ENCODE data around the gene RBMS3. TPM values are rescaled to one million over a fixed set of nuclear protein-coding genes. Genes with fewer than 3 reads are reported as not detected.

The RBMS3 gene
- total RNA-seq, 2 donors from 2014 or later, result 7.1 to 11.5 TPM

DNA sequence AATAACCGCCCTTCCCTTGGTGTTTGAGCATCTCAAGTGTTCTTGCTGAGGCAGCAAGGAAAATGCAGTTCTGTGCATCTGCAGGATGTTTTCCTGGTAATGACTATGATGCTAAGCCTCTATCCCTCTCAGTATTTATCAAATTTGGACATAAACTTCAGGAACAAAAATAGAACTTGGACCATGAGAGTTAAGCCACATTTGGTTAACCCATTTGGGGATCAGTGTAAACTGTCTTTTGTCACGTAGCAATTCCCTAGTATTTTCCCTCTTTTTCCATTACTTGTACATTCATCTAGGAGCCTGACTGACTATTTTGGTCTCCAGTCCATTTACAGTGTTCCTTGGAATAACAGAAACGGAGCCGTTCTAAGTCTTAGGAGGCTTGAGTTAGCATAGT is 250.8 kb downstream of the RBMS3 start:
- ATAC-seq (no peak), DNase-seq (no peak)
- intact Hi-C loops (cut with DNase I, micrococcal nuclease), result no loop called here

GRCh38 chr3:29532473-29532872 is 251.6 kb downstream of the RBMS3 start:
- DNase-seq (no peak), ATAC-seq (no peak)
- intact Hi-C loops (cut with DNase I, micrococcal nuclease), result no loop called here

- DNase-seq (no peak), ATAC-seq (no peak)
Measured at GRCh38 chr3:29534006-29534405, 253.1 kb downstream of the RBMS3 start.

DNA sequence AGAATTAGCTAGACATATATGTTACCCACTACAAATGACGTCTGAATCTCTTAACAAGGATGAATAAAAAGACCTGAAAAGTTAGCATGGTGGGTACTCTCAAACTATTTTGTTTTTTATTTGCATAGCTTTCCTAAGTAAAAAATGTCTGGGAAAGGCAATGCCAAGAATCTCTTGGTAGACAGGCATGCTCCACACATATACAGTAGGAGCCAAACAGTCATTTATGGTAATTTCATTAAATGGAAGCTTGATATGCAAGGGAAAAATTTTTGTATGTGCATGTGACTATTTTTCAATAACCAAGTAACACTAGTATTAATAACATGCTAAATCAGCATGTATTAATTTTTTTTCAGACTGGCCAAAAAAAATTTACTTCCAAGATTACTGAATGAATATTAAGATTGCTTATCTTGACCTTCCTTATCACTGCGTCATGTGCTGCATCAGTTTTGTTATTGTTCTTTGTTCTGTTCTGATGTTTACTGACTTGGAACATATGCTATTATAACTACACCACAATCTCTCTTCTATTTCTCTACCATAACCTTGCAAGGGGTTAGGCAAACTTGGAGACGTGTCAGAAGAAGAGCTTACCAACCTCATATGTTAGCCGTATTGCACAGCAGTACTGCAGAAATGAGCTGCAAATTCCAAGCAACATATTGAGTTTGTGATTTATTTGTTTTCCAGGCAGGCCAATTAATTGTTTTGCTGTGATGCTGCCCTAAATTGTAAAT is 255.3 kb downstream of the RBMS3 start:
- intact Hi-C loops (cut with DNase I, micrococcal nuclease), result no loop called here

More at GRCh38 chr3:29534006-29534405, 253.1 kb downstream of the RBMS3 start:
- intact Hi-C loops (cut with DNase I, micrococcal nuclease), result no loop called here

DNA sequence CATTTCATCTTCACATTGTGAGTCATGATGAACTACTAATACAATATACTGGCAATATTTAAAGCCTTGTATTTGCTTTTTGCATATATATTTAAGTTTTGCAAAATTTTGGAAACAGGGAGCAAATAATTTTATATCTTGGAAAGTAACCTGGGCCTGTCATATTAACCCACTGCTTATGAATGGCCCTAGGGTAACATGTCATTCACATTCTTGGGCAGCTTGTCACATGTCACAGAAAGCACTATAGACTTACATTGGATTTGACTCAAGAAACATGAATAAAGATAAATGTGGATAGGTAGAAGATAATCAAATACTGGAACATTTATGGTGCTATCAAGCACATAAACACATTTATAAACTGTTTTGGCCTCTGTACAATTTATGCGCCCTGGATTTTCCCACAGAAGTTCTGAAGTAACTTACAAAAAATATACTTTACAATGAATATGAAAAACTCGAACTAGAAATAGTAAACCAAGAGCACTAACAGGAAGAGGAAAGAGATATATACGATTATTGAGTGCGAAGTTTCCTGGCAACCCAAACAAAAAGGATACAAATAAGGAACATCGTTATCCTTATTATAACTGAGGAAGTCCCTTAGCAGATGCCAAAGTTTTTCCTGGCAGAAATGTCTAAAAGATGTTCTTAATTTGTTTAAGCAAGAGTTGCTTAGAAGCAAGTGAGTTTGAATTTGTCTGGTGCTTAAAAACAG is 257.2 kb downstream of the RBMS3 start:
- ATAC-seq (no peak), DNase-seq (no peak)
- intact Hi-C loops (cut with DNase I, micrococcal nuclease), result no loop called here

More for the DNA sequence above, 255.3 kb downstream of the RBMS3 start:
- ATAC-seq (no peak), DNase-seq (no peak)

- intact Hi-C loops (cut with DNase I, micrococcal nuclease), result no loop called here
- no peak for ATAC-seq
- no peak for DNase-seq
Measured at GRCh38 chr3:29538610-29538958, 257.7 kb downstream of the RBMS3 start.

GRCh38 chr3:29540544-29540943 is 259.7 kb downstream of the RBMS3 start:
- ATAC-seq, result no peak
- intact Hi-C loops (cut with DNase I, micrococcal nuclease), result no loop called here
- DNase-seq, result no peak

DNA sequence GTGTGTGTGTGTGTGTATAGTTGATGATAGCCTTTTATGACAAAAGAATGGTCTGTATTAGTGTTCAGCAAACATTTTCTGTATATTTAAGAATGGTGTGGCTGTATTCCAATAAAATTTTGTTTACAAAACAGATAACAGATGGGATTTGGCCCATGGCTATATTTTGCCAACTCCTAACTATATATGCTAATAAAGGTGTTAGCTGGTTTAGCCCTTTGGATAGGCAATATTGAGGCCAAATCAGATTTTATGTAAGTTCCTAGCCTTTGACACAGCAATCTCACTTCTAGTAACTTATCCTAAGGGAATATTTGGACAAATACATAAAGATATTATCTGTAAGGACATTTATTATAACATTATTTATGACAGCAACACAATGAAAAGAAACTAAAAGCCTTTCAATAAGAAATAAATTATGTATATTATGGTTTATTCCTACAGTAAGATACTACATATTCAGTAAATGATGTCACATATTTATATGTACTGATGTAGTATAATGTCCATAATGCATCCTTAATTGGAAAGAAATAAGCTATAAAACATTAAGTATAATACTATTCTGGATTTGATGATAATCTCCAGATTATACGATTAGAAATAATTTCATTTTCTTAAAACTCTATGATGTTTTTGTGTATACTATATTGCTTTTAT is 264.0 kb downstream of the RBMS3 start:
- ATAC-seq (peak; percentile 44), DNase-seq (no peak)
- intact Hi-C loops (cut with DNase I, micrococcal nuclease), result no loop called here

GRCh38 chr3:29545615-29546014 is 264.7 kb downstream of the RBMS3 start:
- no peak for ATAC-seq
- intact Hi-C loops (cut with DNase I, micrococcal nuclease), result no loop called here

GRCh38 chr3:29552051-29552450 is 271.2 kb downstream of the RBMS3 start:
- DNase-seq, result no peak
- intact Hi-C loops (cut with DNase I, micrococcal nuclease), result no loop called here
- ATAC-seq, result no peak

More at GRCh38 chr3:29545615-29546014, 264.7 kb downstream of the RBMS3 start:
- no peak for DNase-seq

- intact Hi-C loops (cut with DNase I, micrococcal nuclease), result no loop called here
- no peak for ATAC-seq
- DNase-seq, result no peak
Measured at GRCh38 chr3:29554566-29554965, 273.7 kb downstream of the RBMS3 start.

DNA sequence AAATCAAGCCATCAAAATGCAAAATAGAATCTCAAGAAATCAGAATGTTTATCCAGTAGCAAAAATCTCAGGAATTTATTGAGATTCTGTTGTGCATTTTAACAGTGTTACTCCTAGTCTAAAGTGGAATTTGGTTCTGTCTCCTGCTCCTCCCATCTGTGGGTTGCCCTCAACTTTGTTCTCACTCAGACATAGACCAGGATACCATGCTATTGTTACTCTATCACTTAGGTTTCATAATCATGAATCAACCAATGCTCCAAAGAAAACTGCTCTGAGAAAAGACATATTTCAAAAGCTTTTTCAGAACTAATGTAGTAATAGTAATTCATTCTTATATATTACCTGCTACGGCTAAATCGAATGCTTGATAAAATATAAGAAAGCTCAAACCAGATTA is 274.7 kb downstream of the RBMS3 start:
- DNase-seq (no peak), ATAC-seq (no peak)
- intact Hi-C loops (cut with DNase I, micrococcal nuclease), result no loop called here

- intact Hi-C loops (cut with DNase I, micrococcal nuclease), result no loop called here
- DNase-seq (no peak), ATAC-seq (no peak)
Measured at GRCh38 chr3:29557186-29557585, 276.3 kb downstream of the RBMS3 start.

DNA sequence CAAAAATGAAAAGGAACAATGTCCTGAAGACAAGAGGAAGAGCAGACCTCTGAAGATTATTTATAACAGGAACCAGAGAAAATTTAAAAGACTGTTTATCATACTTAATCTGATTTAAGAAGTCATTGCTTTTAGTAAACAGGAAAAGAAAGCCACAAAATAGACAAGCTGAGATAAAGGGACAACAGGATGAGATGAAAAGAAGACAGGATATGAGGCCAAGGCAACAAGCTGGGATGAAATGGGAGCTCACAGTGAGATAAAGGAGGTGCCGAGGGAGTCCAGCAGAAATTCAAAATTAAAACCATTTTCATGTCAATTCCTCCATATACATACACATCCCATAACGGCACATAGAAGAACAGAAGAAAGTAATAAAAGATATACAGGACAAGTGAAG is 277.0 kb downstream of the RBMS3 start:
- DNase-seq, result no peak
- intact Hi-C loops (cut with DNase I, micrococcal nuclease), result no loop called here
- no peak for ATAC-seq

- ATAC-seq, result no peak
- intact Hi-C loops (cut with DNase I, micrococcal nuclease), result no loop called here
- DNase-seq, result no peak
Measured at GRCh38 chr3:29559741-29560465, 279.0 kb downstream of the RBMS3 start.

DNA sequence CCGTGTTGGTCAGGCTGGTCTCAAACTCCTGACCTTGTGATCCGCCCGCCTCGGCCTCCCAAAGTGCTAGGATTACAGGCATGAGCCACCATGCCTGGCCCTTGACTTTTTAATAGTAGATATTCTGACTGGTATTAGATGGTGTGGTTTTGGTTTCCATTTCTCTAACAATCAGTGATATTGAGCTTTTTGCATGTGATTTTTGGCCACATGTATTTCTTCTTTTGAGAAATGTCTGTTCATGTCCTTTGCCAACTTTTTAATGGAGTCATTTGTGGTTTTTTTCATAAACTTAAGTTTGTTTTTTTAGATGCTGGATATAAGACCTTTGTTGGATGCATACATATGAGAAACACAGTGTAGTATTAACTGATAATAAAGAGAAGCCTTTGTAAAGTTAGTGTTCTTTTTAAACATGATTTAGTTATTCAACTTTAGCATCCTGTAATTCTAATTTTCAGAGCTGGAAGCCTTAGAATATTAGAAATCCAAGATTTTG is 280.8 kb downstream of the RBMS3 start:
- intact Hi-C loops (cut with DNase I, micrococcal nuclease), result no loop called here
- ATAC-seq (no peak), DNase-seq (no peak)

DNA sequence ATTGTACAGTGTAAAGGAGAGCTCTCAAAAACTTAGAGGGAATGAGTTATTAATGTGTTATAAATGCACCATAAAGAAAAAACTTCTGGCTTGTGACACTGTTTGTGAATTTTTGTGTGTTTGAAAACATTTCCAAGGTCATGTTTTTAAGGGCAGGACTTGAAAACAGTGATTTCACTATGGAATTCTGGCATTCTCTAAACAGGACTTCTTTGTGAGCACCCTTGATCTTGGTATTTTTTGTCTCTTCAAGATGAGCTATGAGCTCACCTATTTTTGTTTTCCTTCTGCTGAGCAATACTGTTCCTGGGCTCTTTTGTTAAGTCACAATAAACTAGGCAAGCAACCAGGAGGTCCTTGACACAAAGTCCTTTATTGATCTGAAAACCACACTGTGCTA is 284.4 kb downstream of the RBMS3 start:
- intact Hi-C loops (cut with DNase I, micrococcal nuclease), result no loop called here
- ATAC-seq (no peak), DNase-seq (no peak)

DNA sequence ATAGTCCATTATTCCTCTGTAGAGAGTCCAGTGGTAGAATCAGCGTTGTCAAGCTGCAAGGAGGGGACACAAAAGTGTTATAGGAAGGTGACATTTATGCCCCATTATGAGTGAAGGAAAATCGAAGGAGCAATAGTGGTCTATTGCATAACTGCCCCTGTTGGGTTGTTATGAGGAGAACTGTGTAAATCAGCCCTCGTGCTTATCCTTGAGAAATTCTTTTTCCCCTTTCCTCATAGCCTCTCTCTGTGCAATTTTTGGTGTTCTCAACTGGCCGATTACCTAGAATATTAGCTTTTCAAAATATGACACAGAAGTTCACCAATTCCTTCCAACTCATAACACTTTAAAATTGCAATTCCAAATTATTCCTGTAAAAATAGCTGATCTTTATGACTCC is 286.6 kb downstream of the RBMS3 start:
- DNase-seq (no peak), ATAC-seq (no peak)
- intact Hi-C loops (cut with DNase I, micrococcal nuclease), result no loop called here

- intact Hi-C loops (cut with DNase I, micrococcal nuclease), result no loop called here
- no peak for DNase-seq
- ATAC-seq, result no peak
Measured at GRCh38 chr3:29568355-29568754, 287.5 kb downstream of the RBMS3 start.
